ENCODE data around the gene GSTA3. TPM values are rescaled to one million over a fixed set of nuclear protein-coding genes. Genes with fewer than 3 reads are reported as not detected.
A peak's percentile ranks its signal among the peaks of the same experiment; 100 is the strongest.

The GSTA3 gene
- total and polyA plus RNA-seq, 2 of the 4 experiments (the other 2 are of a cell fraction) = not detected

- Histone ChIP-seq H3K56ac (ENCODE audit: extremely low read depth, insufficient read depth, low read length) (0 out of 2 replicates have a peak overlapping the region, but pooled peaks have one; percentile 60), H3K79me1 (ENCODE audit: low read depth in 1 of 2, low read length in 2 of 2) (no peaks in the 10 kb centered on the region), H2AFZ (replicated peaks; ENCODE audit: low read length, poor library complexity) (peak overlapping the region; percentile 99), H3K9me1 (ENCODE audit: insufficient read depth, low read length) (peaks cover 3% of the 10 kb centered on the region), H4K20me1 (ENCODE audit: insufficient read depth, low read length) (no peaks in the 10 kb centered on the region), H4K8ac (ENCODE audit: low read depth in 2 of 2, low read length in 2 of 2) (peak overlapping the region; percentile 37 to 98; a peak in 3 of 4 replicates), H3K4me2 (ENCODE audit: low read depth, low read length) (peak overlapping the region; percentile 86), H2AK5ac (ENCODE audit: low read depth, low read length) (peak overlapping the region; percentile 69; the same call in 1 of the 2 replicates), H3K14ac (replicated peaks; ENCODE audit: low read depth, low read length) (peak overlapping the region; percentile 97), H2BK20ac (ENCODE audit: low read depth, low read length) (peak overlapping the region; percentile 98), H3K9ac (ENCODE audit: low read depth, low read length) (peak overlapping the region; percentile 82), H2BK15ac (ENCODE audit: low read depth, low read length) (peak overlapping the region; percentile 100; the same call in 2 of the 3 replicates), H3K27ac (ENCODE audit: insufficient read depth, low read length) (peak overlapping the region; percentile 68), H3K36me3 (ENCODE audit: control insufficient read depth, insufficient read depth, low read length) (no peaks in the 10 kb centered on the region), H3K9me3 (ENCODE audit: control insufficient read depth, insufficient read depth, low read length) (no peaks in the 10 kb centered on the region), H2BK120ac (ENCODE audit: low read depth, low read length) (peak overlapping the region; percentile 98), H3K4ac (ENCODE audit: low read depth, low read length) (peak overlapping the region; percentile 97), H3K4me1 (ENCODE audit: control insufficient read depth, insufficient read depth, low read length) (peaks cover 5% of the 10 kb centered on the region), H3K4me3 (ENCODE audit: insufficient read depth, low read depth, low read length) (peak overlapping the region; percentile 49), H3K27me3 (ENCODE audit: control insufficient read depth, insufficient read depth, low read length) (no peaks in the 10 kb centered on the region), H4K5ac (ENCODE audit: low read depth, low read length) (peak overlapping the region; percentile 90), H2AK9ac (replicated peaks; ENCODE audit: low read depth, low read length, poor library complexity) (peak overlapping the region; percentile 2), H3K18ac (ENCODE audit: low read depth, low read length) (peak overlapping the region; percentile 88), H4K91ac (ENCODE audit: insufficient read depth, low read depth, low read length) (peak overlapping the region; percentile 96), H3K23ac (ENCODE audit: low read depth, low read length) (peak overlapping the region; percentile 98; the same call in 1 of the 2 replicates), H2BK5ac (ENCODE audit: low read depth, low read length, poor library complexity, severe bottlenecking) (peak overlapping the region; percentile 48)
- intact Hi-C loops (cut with micrococcal nuclease) (loop anchor here (1.0 to 5.0 kb wide), 2 partner anchors 95 to 113 kb away; partner anchors contain the start of gene GSTA4), dilution Hi-C loops (cut with HindIII; ENCODE audit: low sequenced_read_pairs, unreplicated experiment) (no loop called here), in situ Hi-C loops (cut with MboI; ENCODE audit: low sequenced_read_pairs) (no loop called here)
- no TSS peak for BruUV-seq (replicated peaks)
- CTCF ChIA-PET = interaction anchor here (0.6 to 1.0 kb wide), 3 partner anchors 10 to 470 kb away, joined by 3 to 4 read pairs (median 3); no protein-coding TSS in a partner anchor
- ATAC-seq (ENCODE audit: low read depth) = peak; percentile 99
- POLR2A ChIA-PET (ENCODE audit: unreplicated experiment) = no interaction called here
- no CpG with 5 or more reads among the region's 18 CpGs for WGBS, 2 experiments (ENCODE audit: extremely low coverage in 2 of 2, insufficient read length in 1 of 2)
- peak; percentile 63 for DNase-seq
- peak; percentile 69 for TF ChIP-seq CTCF (conservative IDR thresholded peaks at IDR 0.05; ENCODE audit: low read depth, low read length)
- TF ChIP-seq NFE2L2 (IDR thresholded peaks at IDR 0.05; ENCODE audit: low read depth, low read length) = no peak
- peak; percentile 59 for TF ChIP-seq SMC3 (IDR thresholded peaks at IDR 0.05; ENCODE audit: low read depth, low read length)
- no peak for TF ChIP-seq ELK1 (IDR thresholded peaks at IDR 0.05; ENCODE audit: borderline replicate concordance, low read depth, low read length)
- no peak for TF ChIP-seq MAZ (IDR thresholded peaks at IDR 0.05; ENCODE audit: borderline replicate concordance, low read depth, low read length)
- no peak for TF ChIP-seq CHD1 (IDR thresholded peaks at IDR 0.05; ENCODE audit: low read depth, low read length)
- no peak for TF ChIP-seq FOS (IDR thresholded peaks at IDR 0.05; ENCODE audit: low read depth, low read length)
- no peak for TF ChIP-seq POLR2A (IDR thresholded peaks at IDR 0.05; ENCODE audit: low read depth, low read length)
- TF ChIP-seq RAD21 (IDR thresholded peaks at IDR 0.05; ENCODE audit: low read length) = peak; percentile 66
- TF ChIP-seq RFX5 (IDR thresholded peaks at IDR 0.05; ENCODE audit: low read depth, low read length) = no peak
- no peak for TF ChIP-seq BHLHE40 (IDR thresholded peaks at IDR 0.05; ENCODE audit: low read depth, low read length)
- no peak for TF ChIP-seq MAFK (IDR thresholded peaks at IDR 0.05; ENCODE audit: low read depth, low read length)
- no peak for TF ChIP-seq RCOR1 (IDR thresholded peaks at IDR 0.05; ENCODE audit: insufficient replicate concordance, low read length)
- TF ChIP-seq CEBPB (IDR thresholded peaks at IDR 0.05; ENCODE audit: low read depth, low read length) = no peak
These were observed 27.3 kb downstream of the GSTA3 start for GRCh38 chr6:52881996-52882841.

Measured in IMR-90 (cell line).